Endothelial cell of umbilical vein (primary cell): Measurements from ENCODE around the gene UGT1A5. TPM values are rescaled to one million over a fixed set of nuclear protein-coding genes. Genes with fewer than 3 reads are reported as not detected.
"Not testable (repeated sequence)": the region's sequence is repeated elsewhere in the genome, so short reads cannot be mapped to it uniquely, and the experiment has no call there.

Source experiments
- BruUV-seq: library from RNA; stranded (reverse); fragments of 400-500 nt; replicated peaks from 2 replicates; lab custom pipeline; 2021; lab: Mats Ljungman, UMichigan
- CTCF ChIA-PET: fragments of 300-600, 350-600 bp; sonication (Branson Sonifier 250); formaldehyde crosslinking; loops from one replicate; lab custom pipeline; 2021; ENCODE audit warnings: antibody characterized with exemption, inconsistent platforms; lab: Charles Lee
- POLR2A ChIA-PET: fragments of 300-600, 350-600 bp; sonication (Branson Sonifier 250); formaldehyde crosslinking; loops from one replicate; lab custom pipeline; 2021; ENCODE audit warnings: antibody characterized with exemption, inconsistent platforms; lab: Charles Lee
- DNase-seq: peaks from one replicate; pipeline ENCODE4 v3.0.0-alpha.2; 2011; ENCODE audit warnings: low read depth, low spot score
- FAIRE-seq: peaks from 2 replicates; lab custom pipeline; 2011; peaks lifted over from hg19 to GRCh38; lab: Jason Lieb, UNC
- H2AFZ ChIP-seq: 2 replicates; pipeline ENCODE4 v1.6.0; 2012; ENCODE audit warnings: low read depth, low read length, control low read depth, inconsistent platforms
- H3K27ac ChIP-seq: 2 replicates; pipeline ENCODE4 v1.5.1; 2011; ENCODE audit warnings: low read depth, mild to moderate bottlenecking, control low read depth, low read length, moderate library complexity; ENCODE audit not compliant: insufficient read depth
- H3K27me3 ChIP-seq, 2 experiments: 2 replicates each; pipeline versions ENCODE4 v1.6.0 to v1.6.1; 2011; ENCODE audit warnings: low read length in 2 of 2, mixed read lengths in 1 of 2; ENCODE audit not compliant: control insufficient read depth in 2 of 2, insufficient read depth in 2 of 2
- H3K36me3 ChIP-seq, 2 experiments: 2 replicates in 1 of 2; 3 replicates in 1 of 2; pipeline ENCODE4 v1.5.1; 2011; ENCODE audit warnings: low read length in 2 of 2, mild to moderate bottlenecking in 1 of 2, moderate library complexity in 1 of 2; ENCODE audit not compliant: control insufficient read depth in 2 of 2, insufficient read depth in 2 of 2; ENCODE audit errors: extremely low read depth in 1 of 2
- H3K4me1 ChIP-seq: 3 replicates; pipeline ENCODE4 v1.5.1; 2011; ENCODE audit warnings: mild to moderate bottlenecking, low read length; ENCODE audit not compliant: control insufficient read depth, insufficient read depth; ENCODE audit errors: extremely low read depth
- H3K4me2 ChIP-seq: 2 replicates; pipeline ENCODE4 v1.6.1; 2011; ENCODE audit warnings: low read length, control low read depth, mixed read lengths; ENCODE audit not compliant: insufficient read depth
- H3K4me3 ChIP-seq, 3 experiments: fragments of 200-600 bp in 1 of 3; sonication (generic), shearing (Covaris generic) in 1 of 3; replicated peaks in 1 of 3; 2 replicates each; pipeline ENCODE4 v1.5.1; 2011 to 2016; ENCODE audit warnings: control low read depth in 3 of 3, low read length in 3 of 3, mild to moderate bottlenecking in 2 of 3, inconsistent platforms in 1 of 3, low read depth in 1 of 3, moderate library complexity in 1 of 3; ENCODE audit not compliant: insufficient read depth in 1 of 3
- H3K79me2 ChIP-seq: 2 replicates; pipeline ENCODE4 v1.6.0; 2012; ENCODE audit warnings: low read length, inconsistent platforms; ENCODE audit not compliant: control insufficient read depth, insufficient read depth
- H3K9ac ChIP-seq: replicated peaks from 2 replicates; pipeline ENCODE3; 2011; ENCODE audit warnings: low read length, control low read depth; ENCODE audit not compliant: insufficient read depth; ENCODE audit errors: extremely low read depth
- H3K9me1 ChIP-seq: replicated peaks from 3 replicates; pipeline ENCODE4 v1.6.0; 2011; ENCODE audit warnings: mild to moderate bottlenecking, low read length; ENCODE audit not compliant: control insufficient read depth, insufficient read depth; ENCODE audit errors: extremely low read depth
- H3K9me3 ChIP-seq: replicated peaks from 2 replicates; pipeline ENCODE4 v1.5.1; 2012; ENCODE audit warnings: low read length, inconsistent platforms; ENCODE audit not compliant: control insufficient read depth, insufficient read depth
- H4K20me1 ChIP-seq: replicated peaks from 2 replicates; pipeline ENCODE3; 2011; ENCODE audit warnings: mild to moderate bottlenecking, low read length; ENCODE audit not compliant: control insufficient read depth, insufficient read depth; ENCODE audit errors: extremely low read depth
- EZH2 ChIP-seq: IDR thresholded peaks from 2 replicates; pipeline ENCODE4 v1.6.1; 2012; ENCODE audit warnings: borderline replicate concordance, low read depth, mild to moderate bottlenecking, moderate library complexity, low read length, inconsistent platforms; ENCODE audit not compliant: severe bottlenecking
- GATA2 ChIP-seq: IDR thresholded peaks from 2 replicates; pipeline ENCODE4 v1.7.0; 2011; ENCODE audit warnings: low read depth, mild to moderate bottlenecking, moderate library complexity, mixed read lengths, low read length; ENCODE audit not compliant: insufficient read length, insufficient read depth
- JUN ChIP-seq: IDR thresholded peaks from 2 replicates; pipeline ENCODE4 v1.6.1; 2011; ENCODE audit warnings: borderline replicate concordance, low read depth; ENCODE audit not compliant: insufficient read length, insufficient read depth
- MAX ChIP-seq: IDR thresholded peaks from 2 replicates; pipeline ENCODE4 v1.6.1; 2011; ENCODE audit not compliant: insufficient read depth, insufficient read length
- POLR2AphosphoS5 ChIP-seq: IDR thresholded peaks from 2 replicates; pipeline ENCODE4 v1.6.1; 2012; ENCODE audit warnings: low read depth, mild to moderate bottlenecking, control low read depth, low read length, moderate library complexity; ENCODE audit not compliant: insufficient read depth
- dilution Hi-C: fragments of 300-500 bp; cut with MboI; formaldehyde crosslinking; loops from one replicate; pipeline ENCODE4 v1.15.0; 2019; ENCODE audit warnings: low sequenced_read_pairs; ENCODE audit not compliant: extremely low pct_ligation_motif_present
- intact Hi-C: fragments of 100-400 bp; cut with micrococcal nuclease; formaldehyde crosslinking; loops from one replicate; pipeline ENCODE4 v1.10.0; 2022
- polyA plus RNA-seq, 4 experiments: library from polyadenylated mRNA; depleted of rRNA in 3 of 4; stranded (reverse) in 3 of 4; unstranded in 1 of 4; fragments of >200 nt; gene quantifications; 2 replicates each; pipeline versions ENCODE4 v1.2.1 to v1.2.3, GENCODE V29; 2011 to 2012; ENCODE audit warnings: missing spikeins in 1 of 4
- total RNA-seq: library from RNA; stranded (reverse); gene quantifications from 2 replicates; pipeline ENCODE4 v1.2.3, GENCODE V29; 2021

The UGT1A5 gene
- total and polyA plus RNA-seq, 2 donors (not counting 3 experiments of a cell fraction or from before 2014, with no cell fraction given) = not detected

GRCh38 chr2:233747283-233747544, 34.5 kb downstream of the UGT1A5 start:
- intact Hi-C loops = no loop called here
- no peaks in the 10 kb centered on the region for H3K79me2 ChIP-seq
- FAIRE-seq (no peak), DNase-seq (no peak)
- dilution Hi-C loops = no loop called here
- H4K20me1 ChIP-seq = no peaks in the 10 kb centered on the region
- ChIA-PET CTCF (no interaction called here), POLR2A (no interaction called here)
- H3K4me1 ChIP-seq = no peaks in the 10 kb centered on the region
- no peaks in the 10 kb centered on the region for H3K9me1 ChIP-seq
- no peaks in the 10 kb centered on the region for H3K36me3 ChIP-seq
- H2AFZ ChIP-seq = no peak overlapping the region
- H3K27me3 ChIP-seq = no peaks in the 10 kb centered on the region
- no peak overlapping the region for H3K4me2 ChIP-seq
- BruUV-seq = no TSS peak
- TF ChIP-seq POLR2AphosphoS5 (no peak), MAX (no peak), JUN (no peak), GATA2 (no peak), EZH2 (no peak)
- H3K9me3 ChIP-seq = no peaks in the 10 kb centered on the region
- H3K9ac ChIP-seq = no peak overlapping the region
- no peak overlapping the region for H3K4me3 ChIP-seq
- H3K27ac ChIP-seq = no peak overlapping the region

GRCh38 chr2:233750689-233751088, 38.0 kb downstream of the UGT1A5 start:
- intact Hi-C loops, H3K4me2 ChIP-seq, H3K4me3 ChIP-seq, H3K9me1 ChIP-seq, CTCF ChIA-PET, H3K4me1 ChIP-seq, H3K79me2 ChIP-seq, BruUV-seq, H3K36me3 ChIP-seq, H2AFZ ChIP-seq, DNase-seq, H4K20me1 ChIP-seq, H3K9me3 ChIP-seq, H3K27ac ChIP-seq, POLR2A ChIA-PET, dilution Hi-C loops, FAIRE-seq, H3K9ac ChIP-seq, H3K27me3 ChIP-seq: not testable (repeated sequence)

- BruUV-seq, dilution Hi-C loops, FAIRE-seq: not testable (repeated sequence)
These were observed 38.7 kb downstream of the UGT1A5 start for GRCh38 chr2:233751212-233752009.

More at GRCh38 chr2:233751212-233752009, 38.7 kb downstream of the UGT1A5 start:
- H3K79me2 ChIP-seq, H3K9ac ChIP-seq, DNase-seq, H4K20me1 ChIP-seq, H3K9me1 ChIP-seq, H3K4me1 ChIP-seq, H3K36me3 ChIP-seq, POLR2A ChIA-PET, H2AFZ ChIP-seq, intact Hi-C loops, H3K4me2 ChIP-seq, H3K27ac ChIP-seq, CTCF ChIA-PET, H3K9me3 ChIP-seq, H3K4me3 ChIP-seq, H3K27me3 ChIP-seq: not testable (repeated sequence)
